Thyroid gland (tissue), 4 donors: ENCODE data around the gene CYP1A2. TPM values are rescaled to one million over a fixed set of nuclear protein-coding genes. Genes with fewer than 3 reads are reported as not detected.
"Not testable (repeated sequence)": the region's sequence is repeated elsewhere in the genome, so short reads cannot be mapped to it uniquely, and the experiment has no call there.

Source experiments
- DNase-seq, 2 donors: peaks; one replicate each; pipeline ENCODE4 v3.0.0-alpha.2; 2019
- H3K27ac ChIP-seq, 3 donors: fragments of 200-600 bp; sonication (generic); 1 replicate in 2 of 3; 2 replicates in 1 of 3; pipeline ENCODE4 v1.5.1; 2016 to 2019; ENCODE audit warnings: mild to moderate bottlenecking in 1 of 3, moderate library complexity in 1 of 3
- H3K27me3 ChIP-seq: fragments of 200-600 bp; sonication (generic); one replicate; pipeline ENCODE4 v1.5.1; 2019
- H3K36me3 ChIP-seq, 2 donors: fragments of 200-600 bp; sonication (generic); one replicate each; pipeline ENCODE4 v1.5.1; 2016 to 2019
- H3K4me1 ChIP-seq, 2 donors: fragments of 200-600 bp; sonication (generic); one replicate each; pipeline ENCODE4 v1.5.1; 2017 to 2019
- H3K4me3 ChIP-seq, 3 donors: fragments of 200-600 bp; sonication (generic); replicated peaks in 1 of 3; 1 replicate in 2 of 3; 2 replicates in 1 of 3; pipeline ENCODE4 v1.5.1; 2016; ENCODE audit warnings: mild to moderate bottlenecking in 1 of 3
- H3K9me3 ChIP-seq: fragments of 200-600 bp; sonication (generic); one replicate; pipeline ENCODE4 v1.5.1; 2017
- CTCF ChIP-seq, 6 experiments: fragments of 200-600 bp in 3 of 6; fragments of 450-650 bp in 3 of 6; sonication (generic) in 3 of 6; IDR thresholded peaks; one replicate each; pipeline ENCODE4 v1.5.1; 2016 to 2019; ENCODE audit warnings: antibody characterized with exemption in 6 of 6, mild to moderate bottlenecking in 2 of 6, inconsistent platforms in 1 of 6, moderate library complexity in 1 of 6
- POLR2A ChIP-seq, 2 donors: fragments of 450-650 bp; IDR thresholded peaks; one replicate each; pipeline ENCODE4 v1.6.1; 2017; ENCODE audit warnings: antibody characterized with exemption in 2 of 2, mild to moderate bottlenecking in 2 of 2, moderate library complexity in 1 of 2
- WGBS, 2 donors: methylation state at CpG; one replicate each; pipeline ENCODE4 v1.1.5; 2017; 5-methylcytosine and 5-hydroxymethylcytosine counted together
- intact Hi-C: fragments of 100-400 bp; cut with DNase I; formaldehyde crosslinking; loops from one replicate; pipeline ENCODE4 v1.15.1; 2023
- total RNA-seq, 4 donors: library from RNA; depleted of rRNA; stranded (reverse); fragments of >200 nt; gene quantifications; one replicate each; pipeline ENCODE4 v1.2.3, GENCODE V29; 2016

Gene CYP1A2
- total RNA-seq, 4 donors from 2014 or later = 1.3 to 9.9 (median 2.9) TPM

GRCh38 chr15:74730619-74731316 lies 17.9 kb upstream of the CYP1A2 start:
- DNase-seq = no peak
- intact Hi-C loops = no loop called here
- 82 to 90% methylated on average over 7 of the region's 7 CpGs for WGBS, 2 donors
- no peak overlapping the region for H3K27ac ChIP-seq
- H3K27me3 ChIP-seq = no peaks in the 10 kb centered on the region
- no peak overlapping the region for H3K4me3 ChIP-seq
- TF ChIP-seq CTCF (IDR thresholded peaks at IDR 0.05) (no peak), POLR2A (IDR thresholded peaks at IDR 0.05) (no peak)
- H3K9me3 ChIP-seq = no peaks in the 10 kb centered on the region
- peaks cover 11 to 17% of the 10 kb centered on the region in 2 donors for H3K4me1 ChIP-seq
- H3K36me3 ChIP-seq = no peaks in the 10 kb centered on the region

GRCh38 chr15:74732846-74733245 lies 15.8 kb upstream of the CYP1A2 start:
- intact Hi-C loops = no loop called here
- Histone ChIP-seq H3K27ac (no peak overlapping the region), H3K36me3 (no peaks in the 10 kb centered on the region), H3K9me3 (no peaks in the 10 kb centered on the region), H3K4me3 (no peak overlapping the region), H3K27me3 (no peaks in the 10 kb centered on the region), H3K4me1 (peaks cover 2% of the 10 kb centered on the region in 2 donors)
- no peak for DNase-seq
- 89 to 94% methylated on average over 5 of the region's 5 CpGs for WGBS, 2 donors
- no peak for TF ChIP-seq CTCF (IDR thresholded peaks at IDR 0.05)
- TF ChIP-seq POLR2A (IDR thresholded peaks at IDR 0.05) = no peak

- DNase-seq = no peak
- no peaks in the 10 kb centered on the region for H3K9me3 ChIP-seq
- 89 to 97% methylated on average over 3 of the region's 3 CpGs for WGBS, 2 donors
Measured at GRCh38 chr15:74733269-74733668, 15.4 kb upstream of the CYP1A2 start.

GRCh38 chr15:74735305-74735704 lies 13.3 kb upstream of the CYP1A2 start:
- Histone ChIP-seq H3K9me3 (no peaks in the 10 kb centered on the region), H3K4me1 (no peaks in the 10 kb centered on the region), H3K36me3 (no peaks in the 10 kb centered on the region), H3K27ac (no peak overlapping the region), H3K4me3 (no peak overlapping the region), H3K27me3 (no peaks in the 10 kb centered on the region)
- 90 to 95% methylated on average over 3 of the region's 3 CpGs for WGBS, 2 donors
- DNase-seq = no peak
- TF ChIP-seq CTCF (IDR thresholded peaks at IDR 0.05) (no peak), POLR2A (IDR thresholded peaks at IDR 0.05) (no peak)
- intact Hi-C loops = no loop called here

More at GRCh38 chr15:74733269-74733668, 15.4 kb upstream of the CYP1A2 start:
- Histone ChIP-seq H3K27ac (no peak overlapping the region), H3K27me3 (no peaks in the 10 kb centered on the region), H3K36me3 (no peaks in the 10 kb centered on the region), H3K4me3 (no peak overlapping the region), H3K4me1 (no peaks in the 10 kb centered on the region)
- intact Hi-C loops = no loop called here
- TF ChIP-seq CTCF (IDR thresholded peaks at IDR 0.05) (no peak), POLR2A (IDR thresholded peaks at IDR 0.05) (no peak)

GRCh38 chr15:74738239-74738638 lies 10.4 kb upstream of the CYP1A2 start:
- H3K4me1 ChIP-seq, H3K4me3 ChIP-seq, H3K27me3 ChIP-seq, DNase-seq, H3K27ac ChIP-seq, intact Hi-C loops, H3K36me3 ChIP-seq, H3K9me3 ChIP-seq: not testable (repeated sequence)
- 75 to 79% methylated on average over 5 of the region's 5 CpGs for WGBS, 2 donors
